ENCODE results near the gene SCD. TPM values are rescaled to one million over a fixed set of nuclear protein-coding genes. Genes with fewer than 3 reads are reported as not detected.

Gene SCD
- total RNA-seq, 2 experiments from 2014 or later: 239 to 240 TPM

GRCh38 chr10:100325158-100325557 is 21.9 kb upstream of the SCD start:
- no peak for ATAC-seq
- POLR2A ChIA-PET: no interaction called here
- Mint-ChIP-seq H3K27me3 (ENCODE audit: low read depth) (peaks cover 10% of the 10 kb centered on the region), H3K4me3 (no peak overlapping the region), H3K27ac (no peak overlapping the region), H3K36me3 (ENCODE audit: low read depth) (no peaks in the 10 kb centered on the region), H3K4me1 (ENCODE audit: low read depth) (peaks cover 13% of the 10 kb centered on the region), H3K9me3 (ENCODE audit: insufficient read depth) (no peaks in the 10 kb centered on the region)
- CTCF ChIA-PET: interaction anchor here (1.3 to 4.4 kb wide), 3 partner anchors 13 to 109 kb away, joined by 3 to 34 read pairs (median 4); no protein-coding TSS in a partner anchor
- no peak for DNase-seq

- Mint-ChIP-seq H3K4me1 (ENCODE audit: low read depth) (peaks cover 13% of the 10 kb centered on the region), H3K4me3 (no peak overlapping the region), H3K9me3 (ENCODE audit: insufficient read depth) (no peaks in the 10 kb centered on the region), H3K27ac (peak overlapping the region; percentile 72), H3K27me3 (ENCODE audit: low read depth) (peaks cover 13% of the 10 kb centered on the region), H3K36me3 (ENCODE audit: low read depth) (no peaks in the 10 kb centered on the region)
- ATAC-seq: peak; percentile 91
- CTCF ChIA-PET: interaction anchor here (0.7 to 24.9 kb wide), 13 partner anchors 11 to 197 kb away, joined by 3 to 311 read pairs (median 5); no protein-coding TSS in a partner anchor
- POLR2A ChIA-PET: interaction anchor here (1.3 to 1.7 kb wide), 5 partner anchors 10 to 198 kb away, joined by 3 to 8 read pairs (median 5); partner anchors contain the start of gene BLOC1S2
- DNase-seq: peak; percentile 58
Observed at GRCh38 chr10:100327007-100327717, 19.9 kb upstream of the SCD start.

- POLR2A ChIA-PET: interaction anchor here (1.3 to 1.7 kb wide), 5 partner anchors 10 to 197 kb away, joined by 3 to 8 read pairs (median 5); partner anchors contain the start of gene BLOC1S2
- Mint-ChIP-seq H3K4me1 (ENCODE audit: low read depth) (peaks cover 15% of the 10 kb centered on the region), H3K9me3 (ENCODE audit: insufficient read depth) (no peaks in the 10 kb centered on the region), H3K36me3 (ENCODE audit: low read depth) (no peaks in the 10 kb centered on the region), H3K27ac (no peak overlapping the region), H3K27me3 (ENCODE audit: low read depth) (peaks cover 14% of the 10 kb centered on the region), H3K4me3 (no peak overlapping the region)
- CTCF ChIA-PET: interaction anchor here (0.9 to 24.9 kb wide), 7 partner anchors 10 to 197 kb away, joined by 3 to 311 read pairs (median 6); no protein-coding TSS in a partner anchor
- DNase-seq (no peak), ATAC-seq (no peak)
Observed at GRCh38 chr10:100327718-100328009, 19.4 kb upstream of the SCD start.

- Mint-ChIP-seq H3K4me1 (ENCODE audit: low read depth) (peaks cover 20% of the 10 kb centered on the region), H3K4me3 (no peak overlapping the region), H3K9me3 (ENCODE audit: insufficient read depth) (no peaks in the 10 kb centered on the region), H3K36me3 (ENCODE audit: low read depth) (no peaks in the 10 kb centered on the region), H3K27ac (no peak overlapping the region), H3K27me3 (ENCODE audit: low read depth) (peaks cover 15% of the 10 kb centered on the region)
- no peak for DNase-seq
- ChIA-PET POLR2A (interaction anchor here (1.4 to 1.7 kb wide), 2 partner anchors 42 to 181 kb away, joined by 6 to 8 read pairs; partner anchors contain the start of gene BLOC1S2), CTCF (interaction anchor here (1.1 to 24.9 kb wide), 7 partner anchors 10 to 196 kb away, joined by 3 to 311 read pairs (median 6); no protein-coding TSS in a partner anchor)
- ATAC-seq: no peak
Observed at GRCh38 chr10:100328198-100328597, 18.8 kb upstream of the SCD start.

GRCh38 chr10:100330079-100330478 is 17.0 kb upstream of the SCD start, which contains the start of gene PKD2L1:
Gene PKD2L1 (minus strand): TSS chr10:100330228. CDS start chr10:100330103, 125 bp downstream.
- ChIA-PET CTCF (interaction anchor here (1.2 to 24.9 kb wide), 5 partner anchors 26 to 188 kb away, joined by 4 to 311 read pairs (median 4); no protein-coding TSS in a partner anchor), POLR2A (interaction anchor here (1.0 to 1.1 kb wide), 2 partner anchors 16 to 179 kb away, joined by 3 read pairs; no protein-coding TSS in a partner anchor)
- no peak within 1 kb of the TSS for H3K27ac Mint-ChIP-seq

GRCh38 chr10:100333106-100333505 is 13.9 kb upstream of the SCD start:
- ATAC-seq: no peak
- no peak overlapping the region for H3K27ac Mint-ChIP-seq
- peaks cover 7% of the 10 kb centered on the region for H3K4me1 Mint-ChIP-seq (ENCODE audit: low read depth)
- no peaks in the 10 kb centered on the region for H3K36me3 Mint-ChIP-seq (ENCODE audit: low read depth)
- H3K27me3 Mint-ChIP-seq (ENCODE audit: low read depth): peaks cover 21% of the 10 kb centered on the region
- H3K9me3 Mint-ChIP-seq (ENCODE audit: insufficient read depth): no peaks in the 10 kb centered on the region
- H3K4me3 Mint-ChIP-seq: no peak overlapping the region
- DNase-seq: no peak
- ChIA-PET POLR2A (interaction anchor here (0.6 kb wide), 1 partner anchor 274 kb away, joined by 3 read pairs; no protein-coding TSS in a partner anchor), CTCF (interaction anchor here (0.8 to 24.9 kb wide), 5 partner anchors 8 to 186 kb away, joined by 3 to 311 read pairs (median 5); no protein-coding TSS in a partner anchor)

More at GRCh38 chr10:100330079-100330478, 17.0 kb upstream of the SCD start, which contains the start of gene PKD2L1:
- Mint-ChIP-seq H3K4me3 (no peak within 1 kb of the TSS), H3K36me3 (ENCODE audit: low read depth) (no peaks in the 10 kb centered on the region), H3K27me3 (ENCODE audit: low read depth) (peaks cover 21% of the 10 kb centered on the region), H3K4me1 (ENCODE audit: low read depth) (peaks cover 21% of the 10 kb centered on the region), H3K9me3 (ENCODE audit: insufficient read depth) (no peaks in the 10 kb centered on the region)
- ATAC-seq: no peak
- no peak for DNase-seq

GRCh38 chr10:100333661-100334440 is 13.2 kb upstream of the SCD start:
- Mint-ChIP-seq H3K9me3 (ENCODE audit: insufficient read depth) (no peaks in the 10 kb centered on the region), H3K4me3 (no peak overlapping the region), H3K4me1 (ENCODE audit: low read depth) (peaks cover 11% of the 10 kb centered on the region), H3K27ac (no peak overlapping the region), H3K36me3 (ENCODE audit: low read depth) (no peaks in the 10 kb centered on the region), H3K27me3 (ENCODE audit: low read depth) (peaks cover 21% of the 10 kb centered on the region)
- DNase-seq: no peak
- no peak for ATAC-seq
- CTCF ChIA-PET: interaction anchor here (1.2 to 24.9 kb wide), 3 partner anchors 98 to 185 kb away, joined by 4 to 311 read pairs (median 6); no protein-coding TSS in a partner anchor
- POLR2A ChIA-PET: no interaction called here

- Mint-ChIP-seq H3K27ac (no peak overlapping the region), H3K36me3 (ENCODE audit: low read depth) (no peaks in the 10 kb centered on the region), H3K9me3 (ENCODE audit: insufficient read depth) (no peaks in the 10 kb centered on the region), H3K4me1 (ENCODE audit: low read depth) (peaks cover 20% of the 10 kb centered on the region), H3K27me3 (ENCODE audit: low read depth) (peaks cover 21% of the 10 kb centered on the region), H3K4me3 (no peak overlapping the region)
- ChIA-PET POLR2A (no interaction called here), CTCF (interaction anchor here (1.2 to 24.9 kb wide), 2 partner anchors 97 to 148 kb away, joined by 4 to 311 read pairs; no protein-coding TSS in a partner anchor)
- ATAC-seq (no peak), DNase-seq (no peak)
Observed at GRCh38 chr10:100334762-100335161, 12.3 kb upstream of the SCD start.

- Mint-ChIP-seq H3K4me1 (ENCODE audit: low read depth) (peaks cover 29% of the 10 kb centered on the region), H3K4me3 (no peak overlapping the region), H3K36me3 (ENCODE audit: low read depth) (no peaks in the 10 kb centered on the region), H3K27ac (peak overlapping the region; percentile 60), H3K9me3 (ENCODE audit: insufficient read depth) (no peaks in the 10 kb centered on the region), H3K27me3 (ENCODE audit: low read depth) (peaks cover 9% of the 10 kb centered on the region)
- peak; percentile 90 for ATAC-seq
- DNase-seq: peak; percentile 88
- ChIA-PET CTCF (interaction anchor here (0.7 to 24.9 kb wide), 22 partner anchors 8 to 184 kb away, joined by 3 to 311 read pairs (median 6); partner anchors contain the start of gene SCD), POLR2A (interaction anchor here (0.7 to 1.6 kb wide), 2 partner anchors 94 to 170 kb away, joined by 3 to 5 read pairs; no protein-coding TSS in a partner anchor)
Observed at GRCh38 chr10:100338434-100339036, 8.5 kb upstream of the SCD start.

- H3K27ac Mint-ChIP-seq: peak overlapping the region; percentile 7
- ChIA-PET POLR2A (interaction anchor here (0.7 to 1.6 kb wide), 2 partner anchors 93 to 169 kb away, joined by 3 to 5 read pairs; no protein-coding TSS in a partner anchor), CTCF (interaction anchor here (0.7 to 24.9 kb wide), 22 partner anchors 7 to 183 kb away, joined by 3 to 311 read pairs (median 6); partner anchors contain the start of gene SCD)
- no peak for DNase-seq
- H3K36me3 Mint-ChIP-seq (ENCODE audit: low read depth): no peaks in the 10 kb centered on the region
- ATAC-seq: no peak
- no peak overlapping the region for H3K4me3 Mint-ChIP-seq
- H3K4me1 Mint-ChIP-seq (ENCODE audit: low read depth): peaks cover 34% of the 10 kb centered on the region
- peaks cover 3% of the 10 kb centered on the region for H3K27me3 Mint-ChIP-seq (ENCODE audit: low read depth)
- no peaks in the 10 kb centered on the region for H3K9me3 Mint-ChIP-seq (ENCODE audit: insufficient read depth)
Observed at GRCh38 chr10:100339236-100339635, 7.8 kb upstream of the SCD start.

Measured in activated CD8-positive, alpha-beta T cell treated with anti-CD3 and anti-CD28 coated beads, Interleukin-2, amount 10 ng/mL, durations not matched to agents 7 days and 5 days (primary cell).